NT2/D1 (cell line): ENCODE measurements around the gene SORBS2.

Experiments
- SUZ12 ChIP-seq: IDR thresholded peaks from 2 replicates; pipeline ENCODE4 v1.6.1; 2011; ENCODE audit not compliant: insufficient read length, insufficient read depth; ENCODE audit errors: extremely low read depth
- ZNF274 ChIP-seq: IDR thresholded peaks from 2 replicates; pipeline ENCODE4 v1.6.1; 2011; ENCODE audit warnings: mild to moderate bottlenecking, low read depth, low read length

- TF ChIP-seq ZNF274 = no peak
- no peak for TF ChIP-seq SUZ12
Measured at GRCh38 chr4:185792384-185793115, 19.4 kb downstream of the SORBS2 start.
